Hematopoietic multipotent progenitor cell treated with erythropoietin and hydrocortisone succinate and interleukin-3 and kit ligand, for 4 days (in vitro differentiated cells): ENCODE data around the gene C2orf66.
A peak's percentile ranks its signal among the peaks of the same experiment; 100 is the strongest.

Experiments
- DNase-seq: peaks from one replicate; pipeline ENCODE4 v3.0.0-alpha.2; 2015

The C2orf66 gene

GRCh38 chr2:196758474-196759377 lies 50.4 kb downstream of the C2orf66 start:
- DNase-seq = peak; percentile 46
